ENCODE measurements around the gene ZBTB42. TPM values are rescaled to one million over a fixed set of nuclear protein-coding genes. Genes with fewer than 3 reads are reported as not detected.

Gene ZBTB42
- total RNA-seq, 1 experiment from 2014 or later = 4.2 TPM

DNA sequence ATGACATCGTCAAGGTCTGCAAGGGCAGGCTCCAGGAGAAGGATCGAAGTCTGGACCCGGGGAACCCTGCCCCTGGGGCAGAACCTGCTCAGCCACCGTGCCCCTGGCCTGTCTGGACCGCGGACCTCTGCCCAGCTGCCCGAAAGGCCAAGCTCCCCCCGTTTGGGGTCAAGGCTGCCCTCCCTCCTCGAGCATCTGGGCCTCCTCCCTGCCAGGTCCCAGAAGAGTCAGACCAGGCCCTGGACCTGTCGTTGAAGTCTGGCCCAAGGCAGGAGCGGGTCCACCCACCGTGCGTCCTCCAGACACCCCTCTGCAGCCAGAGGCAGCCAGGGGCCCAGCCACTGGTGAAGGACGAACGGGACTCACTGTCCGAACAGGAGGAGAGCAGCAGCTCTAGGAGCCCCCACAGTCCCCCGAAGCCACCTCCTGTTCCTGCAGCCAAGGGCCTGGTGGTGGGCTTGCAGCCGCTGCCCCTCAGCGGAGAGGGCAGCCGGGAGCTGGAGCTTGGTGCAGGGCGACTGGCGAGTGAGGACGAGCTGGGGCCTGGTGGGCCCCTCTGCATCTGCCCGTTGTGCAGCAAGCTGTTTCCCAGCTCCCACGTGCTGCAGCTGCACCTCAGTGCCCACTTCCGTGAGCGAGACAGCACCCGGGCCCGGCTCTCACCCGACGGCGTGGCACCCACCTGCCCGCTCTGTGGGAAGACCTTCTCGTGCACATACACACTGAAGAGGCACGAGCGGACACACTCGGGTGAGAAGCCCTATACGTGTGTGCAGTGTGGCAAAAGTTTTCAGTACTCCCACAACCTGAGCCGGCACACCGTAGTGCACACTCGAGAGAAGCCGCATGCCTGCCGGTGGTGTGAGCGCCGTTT, 856 bp downstream of the ZBTB42 start:
- BruUV-seq (replicated peaks) = TSS peak; percentile 43
- Histone ChIP-seq H4K20me1 (ENCODE audit: insufficient read depth) (peaks cover 4% of the 10 kb centered on the region), H3K79me2 (ENCODE audit: low read depth) (no peaks in the 10 kb centered on the region), H3K9me2 (ENCODE audit: insufficient read depth) (no peaks in the 10 kb centered on the region), H3K36me3 (ENCODE audit: low read depth) (no peaks in the 10 kb centered on the region), H3K9me3 (ENCODE audit: insufficient read depth, low read depth) (no peaks in the 10 kb centered on the region), H3K27ac (no peak overlapping the region), H3K27me3 (ENCODE audit: insufficient read depth, low read depth) (no peaks in the 10 kb centered on the region), H3K4me2 (peak overlapping the region; percentile 90), H3K4me3 (peak overlapping the region; percentile 78), H3K4me1 (replicated peaks; ENCODE audit: insufficient read depth) (peaks cover 16% of the 10 kb centered on the region), H3F3A (ENCODE audit: insufficient read depth, low read depth) (peaks cover 31% of the 10 kb centered on the region), H2AFZ (peak overlapping the region; percentile 73; the same call in 1 of the 2 replicates)
- no peak for TF ChIP-seq EZH2 (IDR thresholded peaks at IDR 0.05; ENCODE audit: low read depth)
- TF ChIP-seq, protein P1, sequence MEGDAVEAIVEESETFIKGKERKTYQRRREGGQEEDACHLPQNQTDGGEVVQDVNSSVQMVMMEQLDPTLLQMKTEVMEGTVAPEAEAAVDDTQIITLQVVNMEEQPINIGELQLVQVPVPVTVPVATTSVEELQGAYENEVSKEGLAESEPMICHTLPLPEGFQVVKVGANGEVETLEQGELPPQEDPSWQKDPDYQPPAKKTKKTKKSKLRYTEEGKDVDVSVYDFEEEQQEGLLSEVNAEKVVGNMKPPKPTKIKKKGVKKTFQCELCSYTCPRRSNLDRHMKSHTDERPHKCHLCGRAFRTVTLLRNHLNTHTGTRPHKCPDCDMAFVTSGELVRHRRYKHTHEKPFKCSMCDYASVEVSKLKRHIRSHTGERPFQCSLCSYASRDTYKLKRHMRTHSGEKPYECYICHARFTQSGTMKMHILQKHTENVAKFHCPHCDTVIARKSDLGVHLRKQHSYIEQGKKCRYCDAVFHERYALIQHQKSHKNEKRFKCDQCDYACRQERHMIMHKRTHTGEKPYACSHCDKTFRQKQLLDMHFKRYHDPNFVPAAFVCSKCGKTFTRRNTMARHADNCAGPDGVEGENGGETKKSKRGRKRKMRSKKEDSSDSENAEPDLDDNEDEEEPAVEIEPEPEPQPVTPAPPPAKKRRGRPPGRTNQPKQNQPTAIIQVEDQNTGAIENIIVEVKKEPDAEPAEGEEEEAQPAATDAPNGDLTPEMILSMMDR (conservative IDR thresholded peaks at IDR 0.05) = no peak
- intact Hi-C loops (cut with micrococcal nuclease; ENCODE audit: unreplicated experiment) = no loop called here
- ChIA-PET POLR2A (ENCODE audit: unreplicated experiment) (interaction anchor here (0.7 kb wide), 1 partner anchor 136 kb away, joined by 7 read pairs; no protein-coding TSS in a partner anchor), CTCF (interaction anchor here (0.6 kb wide), 1 partner anchor 24 kb away, joined by 3 read pairs; no protein-coding TSS in a partner anchor)
- DNase-seq = no peak

DNA sequence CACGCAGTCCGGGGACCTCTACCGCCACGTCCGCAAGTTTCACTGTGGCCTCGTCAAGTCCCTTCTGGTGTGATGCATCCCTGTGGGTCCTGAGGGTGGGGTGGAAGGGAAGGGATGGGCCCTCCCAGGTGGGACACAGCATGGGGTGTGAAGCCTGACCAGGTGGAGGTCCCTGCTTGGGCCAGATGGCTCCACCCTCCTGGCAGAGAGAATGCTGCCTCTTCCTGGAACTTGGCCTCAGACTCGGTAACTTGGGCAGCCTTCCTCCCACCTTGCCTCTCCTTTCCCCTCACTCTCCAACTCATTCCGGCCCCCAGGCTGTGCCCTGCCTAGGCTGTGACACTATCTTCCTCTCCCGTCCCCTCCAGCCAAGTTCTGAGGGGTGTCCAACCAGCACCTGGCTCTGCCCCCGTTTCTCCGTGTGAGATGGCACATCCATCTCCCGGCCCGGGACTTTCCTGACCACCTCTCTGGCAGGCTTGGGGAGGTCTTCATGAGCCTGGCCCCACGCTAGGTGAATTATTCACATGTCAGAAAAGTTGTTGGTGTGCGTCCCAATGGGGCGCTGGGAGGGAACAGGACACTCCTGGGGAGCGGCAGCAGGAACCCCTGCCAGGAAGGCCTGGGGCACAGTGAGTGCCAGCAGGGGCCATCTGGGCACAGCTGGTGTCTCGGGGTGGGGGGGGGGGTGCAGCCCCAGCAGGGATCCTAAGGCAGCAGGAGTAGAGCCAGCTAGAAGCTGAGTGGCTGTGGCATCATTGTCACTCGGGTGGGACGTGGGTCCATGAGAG, 1.7 kb downstream of the ZBTB42 start:
- Histone ChIP-seq H3F3A (ENCODE audit: insufficient read depth, low read depth) (peaks cover 24% of the 10 kb centered on the region), H3K27me3 (ENCODE audit: insufficient read depth, low read depth) (no peaks in the 10 kb centered on the region), H3K27ac (no peak overlapping the region), H3K4me2 (peak overlapping the region; percentile 90; the same call in 1 of the 2 replicates), H4K20me1 (ENCODE audit: insufficient read depth) (peaks cover 4% of the 10 kb centered on the region), H3K9me3 (ENCODE audit: insufficient read depth, low read depth) (no peaks in the 10 kb centered on the region), H3K9me2 (ENCODE audit: insufficient read depth) (no peaks in the 10 kb centered on the region), H3K4me1 (replicated peaks; ENCODE audit: insufficient read depth) (peaks cover 16% of the 10 kb centered on the region), H2AFZ (no peak overlapping the region), H3K36me3 (ENCODE audit: low read depth) (no peaks in the 10 kb centered on the region), H3K4me3 (no peak overlapping the region), H3K79me2 (ENCODE audit: low read depth) (no peaks in the 10 kb centered on the region)
- DNase-seq = no peak
- no TSS peak for BruUV-seq (replicated peaks)
- CTCF ChIA-PET = no interaction called here
- intact Hi-C loops (cut with micrococcal nuclease; ENCODE audit: unreplicated experiment) = no loop called here
- POLR2A ChIA-PET (ENCODE audit: unreplicated experiment) = no interaction called here
- no peak for TF ChIP-seq EZH2 (IDR thresholded peaks at IDR 0.05; ENCODE audit: low read depth)
- TF ChIP-seq, protein P1 (conservative IDR thresholded peaks at IDR 0.05) = no peak

DNA sequence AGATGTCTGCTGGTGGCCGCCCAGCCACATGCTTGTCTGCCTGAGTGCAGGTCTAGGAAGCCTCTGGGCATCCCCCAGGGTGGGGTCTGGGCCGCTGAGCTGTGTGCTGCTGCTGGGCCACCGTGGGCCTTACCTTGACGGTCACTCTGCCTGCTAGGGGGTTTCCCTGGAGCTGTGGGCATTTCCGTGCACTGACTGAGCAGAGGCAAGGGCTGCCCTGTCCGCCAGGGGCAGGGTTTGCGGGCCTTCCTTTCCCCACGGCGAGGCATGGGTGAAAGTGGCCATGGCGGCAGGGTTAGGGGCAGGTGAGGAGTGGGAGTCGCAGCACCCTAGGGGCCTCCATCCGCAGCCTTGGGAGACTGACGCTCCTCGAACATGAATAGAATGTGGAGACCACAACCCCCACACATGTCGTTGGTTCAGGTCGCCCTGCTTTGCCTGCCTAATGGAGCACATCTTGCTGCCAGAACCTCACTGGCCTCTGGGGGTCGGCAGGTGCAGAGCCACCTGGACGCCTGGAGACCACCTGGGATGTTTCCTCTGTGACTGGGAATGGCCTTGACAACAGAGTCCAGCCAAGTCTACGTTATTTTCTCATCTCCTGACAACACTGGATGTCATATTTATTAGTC, 2.5 kb downstream of the ZBTB42 start:
- POLR2A ChIA-PET (ENCODE audit: unreplicated experiment) = no interaction called here
- no peak overlapping the region for H3K4me3 ChIP-seq
- intact Hi-C loops (cut with micrococcal nuclease; ENCODE audit: unreplicated experiment) = no loop called here
- no peak overlapping the region for H3K4me2 ChIP-seq
- no peaks in the 10 kb centered on the region for H3K9me3 ChIP-seq (ENCODE audit: insufficient read depth, low read depth)
- peaks cover 16% of the 10 kb centered on the region for H3K4me1 ChIP-seq (replicated peaks; ENCODE audit: insufficient read depth)
- no TSS peak for BruUV-seq (replicated peaks)
- DNase-seq = no peak
- peaks cover 4% of the 10 kb centered on the region for H4K20me1 ChIP-seq (ENCODE audit: insufficient read depth)
- H3K9me2 ChIP-seq (ENCODE audit: insufficient read depth) = no peaks in the 10 kb centered on the region
- H2AFZ ChIP-seq = no peak overlapping the region
- H3K79me2 ChIP-seq (ENCODE audit: low read depth) = no peaks in the 10 kb centered on the region
- CTCF ChIA-PET = no interaction called here
- peaks cover 24% of the 10 kb centered on the region for H3F3A ChIP-seq (ENCODE audit: insufficient read depth, low read depth)
- no peaks in the 10 kb centered on the region for H3K36me3 ChIP-seq (ENCODE audit: low read depth)
- no peak overlapping the region for H3K27ac ChIP-seq
- TF ChIP-seq, protein P1 (conservative IDR thresholded peaks at IDR 0.05) = no peak
- no peak for TF ChIP-seq EZH2 (IDR thresholded peaks at IDR 0.05; ENCODE audit: low read depth)
- H3K27me3 ChIP-seq (ENCODE audit: insufficient read depth, low read depth) = no peaks in the 10 kb centered on the region

Data from PC-9 (cell line).